Breast epithelium (tissue), 3 donors: Measurements from ENCODE around the gene NFKB1.

Experiments used
- POLR2A ChIP-seq: fragments of 450-650 bp; IDR thresholded peaks from one replicate; pipeline ENCODE4 v1.6.1; 2016; ENCODE audit warnings: antibody characterized with exemption, mild to moderate bottlenecking, moderate library complexity
- TF ChIP-seq, protein P1 (sequence below), 3 donors: fragments of 450-650 bp; IDR thresholded peaks; one replicate each; pipeline ENCODE4 v1.5.1; 2016 to 2017; ENCODE audit warnings: antibody characterized with exemption in 3 of 3, mild to moderate bottlenecking in 3 of 3, moderate library complexity in 3 of 3

DNA sequence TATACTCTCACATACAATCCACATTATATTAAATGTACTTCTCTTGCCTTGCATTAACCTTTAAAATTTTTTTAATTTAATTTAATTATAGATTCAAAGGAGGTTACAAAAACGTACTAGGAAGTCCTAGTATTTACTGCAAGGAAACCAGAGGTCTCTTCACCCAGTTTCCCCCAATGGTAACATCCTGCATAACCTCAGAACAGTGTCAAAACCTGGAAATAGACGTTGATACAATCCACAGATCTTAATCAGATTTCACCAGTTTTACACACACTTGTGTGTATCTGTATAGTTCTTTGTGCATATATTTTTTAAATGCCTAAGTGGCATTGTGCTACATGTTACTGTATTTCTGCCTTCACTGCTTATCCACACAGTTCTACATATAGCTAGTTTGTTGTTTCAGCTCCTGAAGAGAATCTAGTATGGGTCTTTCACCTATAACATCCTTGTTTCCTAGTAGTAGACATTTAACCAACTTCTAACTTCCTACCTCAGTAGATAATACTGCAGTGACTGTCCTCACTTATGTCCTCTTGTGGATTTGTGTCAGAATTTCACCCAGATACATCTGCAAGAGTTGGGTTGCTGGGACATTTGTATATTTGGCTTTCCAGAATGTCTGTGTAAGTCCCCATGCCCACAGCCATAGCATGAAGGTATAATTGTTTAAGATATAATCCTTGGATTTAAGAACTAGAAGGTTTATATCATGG lies 103.2 kb downstream of the NFKB1 start:
- TF ChIP-seq, protein P1, sequence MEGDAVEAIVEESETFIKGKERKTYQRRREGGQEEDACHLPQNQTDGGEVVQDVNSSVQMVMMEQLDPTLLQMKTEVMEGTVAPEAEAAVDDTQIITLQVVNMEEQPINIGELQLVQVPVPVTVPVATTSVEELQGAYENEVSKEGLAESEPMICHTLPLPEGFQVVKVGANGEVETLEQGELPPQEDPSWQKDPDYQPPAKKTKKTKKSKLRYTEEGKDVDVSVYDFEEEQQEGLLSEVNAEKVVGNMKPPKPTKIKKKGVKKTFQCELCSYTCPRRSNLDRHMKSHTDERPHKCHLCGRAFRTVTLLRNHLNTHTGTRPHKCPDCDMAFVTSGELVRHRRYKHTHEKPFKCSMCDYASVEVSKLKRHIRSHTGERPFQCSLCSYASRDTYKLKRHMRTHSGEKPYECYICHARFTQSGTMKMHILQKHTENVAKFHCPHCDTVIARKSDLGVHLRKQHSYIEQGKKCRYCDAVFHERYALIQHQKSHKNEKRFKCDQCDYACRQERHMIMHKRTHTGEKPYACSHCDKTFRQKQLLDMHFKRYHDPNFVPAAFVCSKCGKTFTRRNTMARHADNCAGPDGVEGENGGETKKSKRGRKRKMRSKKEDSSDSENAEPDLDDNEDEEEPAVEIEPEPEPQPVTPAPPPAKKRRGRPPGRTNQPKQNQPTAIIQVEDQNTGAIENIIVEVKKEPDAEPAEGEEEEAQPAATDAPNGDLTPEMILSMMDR (IDR thresholded peaks at IDR 0.05): no peak
- no peak for TF ChIP-seq POLR2A
